Heart right ventricle (tissue), 16 donors: ENCODE data around the gene PARN. TPM values are rescaled to one million over a fixed set of nuclear protein-coding genes. Genes with fewer than 3 reads are reported as not detected.

Source experiments
- ATAC-seq, 8 donors: fragments of 200-7000 bp; cut with Tn5 transposase; one replicate each; pipeline ENCODE4 v1.9.1; 2020; ENCODE audit warnings: mild to moderate bottlenecking in 8 of 8, moderate library complexity in 8 of 8, moderate number of reproducible peaks in 1 of 8
- DNase-seq, 2 donors: peaks; one replicate each; pipeline ENCODE4 v3.0.0-alpha.2; 2020
- H3K27ac ChIP-seq, 10 donors: fragments of 200-600 bp; sonication (generic) in 2 of 10; one replicate each; pipeline versions ENCODE4 v1.5.0 to v1.8.0; 2020 to 2022; ENCODE audit warnings: mild to moderate bottlenecking in 3 of 10
- H3K27me3 ChIP-seq, 7 donors: fragments of 200-600 bp; one replicate each; pipeline ENCODE4 v1.8.0; 2021 to 2022; ENCODE audit warnings: mild to moderate bottlenecking in 2 of 7
- H3K36me3 ChIP-seq, 9 donors: fragments of 200-600 bp; sonication (generic) in 1 of 9; one replicate each; pipeline versions ENCODE4 v1.5.0 to v1.8.0; 2020 to 2022; ENCODE audit warnings: mild to moderate bottlenecking in 2 of 9
- H3K4me1 ChIP-seq, 9 donors: fragments of 200-600 bp; sonication (generic) in 1 of 9; one replicate each; pipeline versions ENCODE4 v1.5.0 to v1.8.0; 2020 to 2022; ENCODE audit warnings: mild to moderate bottlenecking in 4 of 9
- H3K4me3 ChIP-seq, 10 donors: fragments of 200-600 bp; sonication (generic) in 2 of 10; one replicate each; pipeline versions ENCODE4 v1.5.0 to v1.8.0; 2020 to 2022; ENCODE audit warnings: mild to moderate bottlenecking in 7 of 10, moderate library complexity in 2 of 10
- H3K9me3 ChIP-seq, 11 donors: fragments of 200-600 bp in 10 of 11; sonication (generic) in 2 of 11; one replicate each; pipeline versions ENCODE4 v1.5.0 to v1.8.0; 2013 to 2022; ENCODE audit warnings: mild to moderate bottlenecking in 2 of 11, control low read depth in 1 of 11, moderate library complexity in 1 of 11
- CTCF ChIP-seq, 9 donors: fragments of 200-600 bp; sonication (generic) in 2 of 9; IDR thresholded peaks; one replicate each; pipeline versions ENCODE4 v1.5.0 to v1.8.0; 2021 to 2022; ENCODE audit warnings: antibody characterized with exemption in 9 of 9, mild to moderate bottlenecking in 5 of 9, moderate library complexity in 1 of 9
- WGBS, 2 donors: extraction: QIAGEN DNeasy Blood & Tissue Kit; methylation state at CpG; one replicate each; pipeline ENCODE4 v1.1.7; 2013; ENCODE audit warnings: inconsistent platforms in 1 of 2; 5-methylcytosine and 5-hydroxymethylcytosine counted together
- intact Hi-C, 10 donors: fragments of 100-400 bp; cut with DNase I; formaldehyde crosslinking; loops; one replicate each; pipeline versions ENCODE4 v1.11.1 to v1.14.2; 2022
- polyA plus RNA-seq, 2 donors: library from polyadenylated mRNA; stranded (reverse); fragments of 200-250 nt; gene quantifications; one replicate each; pipeline ENCODE4 v1.2.3, GENCODE V29; 2013
- total RNA-seq, 10 donors: library from RNA; stranded (reverse); fragmentation: NEBNext Ultra II Directional in 3 of 10; extraction: Animal tissue kit (Norgen Biotek cat#: 25700) in 3 of 10; gene quantifications; one replicate each; pipeline versions ENCODE4 v1.2.1 to v1.2.4, GENCODE V29; 2021 to 2023
- donor health status: Arrhythmogenic right ventricular cardiomyopathy.
- donor health status: ischemic (EF 13 %, LVEDD 7.1; RV severe dilation, severe dysfunction).
- donor health status: healthy with polysubstance abuse.
- donor health status: DM: no; HTN: yes; CAD: no.
- donor health status: DM: no; HTN: no; CAD: no.
- donor health status: ischemic (EF 25% LVEDD 6.9; RV normal size, moderate dysfunction).
- donor health status: ischemic (EF 25% LVEDD 5.7; RV mildly dilated, moderate dysfunction).
- donor health status: healthy.
- donor health status: DM: yes; HTN: yes; CAD: no.
- donor health status: Ischemic cardiomyopathy.
- donor health status: ischemic (EF 35%, LVEDD 5.7; RV mildly dilated, moderate dysfunction).
- donor health status: nonischemic (EF 11% LVEDD 7.7; RV severe dilation, severe dysfunction).
- donor health status: DM: yes; HTN: yes; CAD: no.
- donor health status: PGD.
- donor health status: ischemic (EF 29% LVEDD 5.4; RV normal size, mild dysfunction).
- donor health status: nonischemic (EF 23%, LVEDD 6.1; RV moderate dilation, normal function).

PARN gene
- total and polyA plus RNA-seq, 12 donors: 7.0 to 25.3 (median 22.8) TPM

DNA sequence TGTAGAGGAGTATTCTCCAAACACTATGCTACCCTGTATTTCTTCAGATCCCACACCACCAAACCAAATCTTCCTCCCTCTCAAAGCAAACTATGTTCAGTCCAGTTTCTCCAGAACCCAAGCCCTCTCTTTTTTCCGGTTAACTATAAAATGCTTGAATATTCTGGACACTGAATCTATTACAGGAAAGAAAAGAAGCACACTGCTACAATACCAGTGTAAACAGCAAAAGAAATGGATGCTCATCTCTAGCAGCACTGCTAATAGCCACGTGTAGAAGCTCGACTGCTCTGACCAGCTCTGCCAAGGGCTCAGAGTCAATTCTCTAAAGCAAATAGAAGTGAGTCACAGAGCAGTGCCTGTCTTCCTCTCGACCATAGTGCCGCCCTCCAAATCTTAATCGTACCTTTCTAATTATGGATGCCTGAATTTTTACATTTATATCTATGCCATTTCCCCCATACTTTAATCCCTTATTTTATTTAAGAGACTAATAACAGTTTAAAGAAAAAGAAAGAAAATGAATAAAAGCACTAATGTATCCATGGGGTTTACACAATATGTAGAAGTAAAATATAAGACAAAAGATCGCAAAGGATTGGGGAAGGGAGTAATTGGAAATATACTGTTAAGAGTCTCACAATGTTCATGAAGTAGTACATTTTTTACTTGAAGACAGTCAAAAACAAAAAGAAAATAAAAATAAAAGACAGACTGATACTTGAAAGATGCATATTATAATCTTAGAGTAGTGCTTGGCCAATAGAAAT, 154.5 kb downstream of the PARN start:
- WGBS, 2 donors: 87 to 89% methylated on average over 7 of the region's 7 CpGs

DNA sequence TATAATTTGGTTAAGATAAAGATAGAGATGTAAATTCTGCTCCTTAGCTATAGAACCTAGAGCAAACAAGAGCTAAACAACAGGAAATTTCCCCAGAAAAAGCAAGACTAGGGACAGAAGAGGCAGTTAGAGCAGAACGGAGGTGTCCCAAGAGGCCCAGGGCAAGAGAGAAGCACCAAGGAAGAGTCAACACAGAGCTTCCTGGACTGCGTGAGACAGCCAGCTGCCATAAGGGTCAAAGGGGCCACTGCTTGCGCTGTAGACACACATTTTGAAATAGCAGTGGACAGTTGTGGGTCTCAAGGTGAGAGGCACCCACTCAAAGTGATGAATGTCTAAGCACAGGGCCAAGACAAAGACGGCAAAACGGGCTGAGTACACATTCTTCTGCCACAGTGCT, 156.6 kb downstream of the PARN start:
- WGBS, 2 donors: 89 to 92% methylated on average over 5 of the region's 5 CpGs
- no peak for ATAC-seq
- Histone ChIP-seq H3K9me3 (peaks cover 0 to 6% (median 0%) of the 10 kb centered on the region in 11 donors), H3K27ac (no peak overlapping the region), H3K4me1 (no peaks in the 10 kb centered on the region), H3K36me3 (peaks cover 0 to 27% (median 0%) of the 10 kb centered on the region in 9 donors), H3K27me3 (no peaks in the 10 kb centered on the region), H3K4me3 (no peak overlapping the region)
- DNase-seq: no peak
- intact Hi-C loops: no loop called here
- TF ChIP-seq CTCF (IDR thresholded peaks at IDR 0.05): no peak

More for the DNA sequence above, 154.5 kb downstream of the PARN start:
- TF ChIP-seq CTCF (IDR thresholded peaks at IDR 0.05): no peak
- Histone ChIP-seq H3K4me1 (no peaks in the 10 kb centered on the region), H3K27ac (no peak overlapping the region), H3K9me3 (peaks cover 0 to 12% (median 0%) of the 10 kb centered on the region in 11 donors), H3K36me3 (peaks cover 0 to 46% (median 3%) of the 10 kb centered on the region in 9 donors), H3K27me3 (no peaks in the 10 kb centered on the region), H3K4me3 (no peak overlapping the region)
- no peak for DNase-seq
- intact Hi-C loops: no loop called here
- no peak for ATAC-seq

GRCh38 chr16:14472357-14472756, 157.7 kb downstream of the PARN start:
- H3K27me3 ChIP-seq: no peaks in the 10 kb centered on the region
- no peaks in the 10 kb centered on the region for H3K9me3 ChIP-seq
- intact Hi-C loops: no loop called here
- H3K27ac ChIP-seq: no peak overlapping the region
- H3K4me1 ChIP-seq: no peaks in the 10 kb centered on the region
- H3K36me3 ChIP-seq: peaks cover 0 to 21% (median 0%) of the 10 kb centered on the region in 9 donors
- TF ChIP-seq CTCF (IDR thresholded peaks at IDR 0.05): no peak
- ATAC-seq: no peak
- WGBS, 2 donors: 94 to 96% methylated on average over 2 of the region's 2 CpGs
- no peak for DNase-seq
- H3K4me3 ChIP-seq: no peak overlapping the region

DNA sequence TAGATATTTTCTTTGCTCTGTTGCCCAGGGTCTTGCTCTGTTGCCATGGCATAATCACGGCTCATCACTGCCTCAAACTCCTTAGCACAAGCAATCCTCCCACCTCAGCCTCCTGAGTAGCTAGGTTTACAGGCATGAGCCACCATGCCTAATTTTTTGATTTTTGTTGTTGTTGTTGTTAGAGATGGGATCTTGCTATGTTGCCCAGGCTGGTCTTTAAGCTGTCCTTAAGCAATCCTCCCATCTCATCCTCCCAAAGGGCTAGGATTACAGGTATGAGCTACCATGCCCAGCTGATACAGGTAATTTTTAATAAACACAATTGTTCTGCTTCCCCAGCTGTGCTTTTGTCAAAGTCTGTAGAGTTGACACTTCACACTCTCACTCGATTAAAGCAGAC, 159.3 kb downstream of the PARN start:
- WGBS, 2 donors: 95% methylated on average over 2 of the region's 2 CpGs
- no peak for DNase-seq
- no peak for ATAC-seq

More for the DNA sequence above, 159.3 kb downstream of the PARN start:
- Histone ChIP-seq H3K9me3 (no peaks in the 10 kb centered on the region), H3K27me3 (no peaks in the 10 kb centered on the region), H3K27ac (no peak overlapping the region), H3K36me3 (peaks cover 0 to 7% (median 0%) of the 10 kb centered on the region in 9 donors), H3K4me1 (no peaks in the 10 kb centered on the region), H3K4me3 (no peak overlapping the region)
- intact Hi-C loops: no loop called here
- no peak for TF ChIP-seq CTCF (IDR thresholded peaks at IDR 0.05)
